IPS DF 4.7 (cell line): ENCODE results near the gene ASCC1.
"Not testable (repeated sequence)": the region's sequence is repeated elsewhere in the genome, so short reads cannot be mapped to it uniquely, and the experiment has no call there.

Source experiments
- DNase-seq: peaks from one replicate; pipeline ENCODE4 v3.0.0-alpha.2; 2013; ENCODE audit warnings: low spot score; ENCODE audit errors: extremely low read depth

ASCC1 gene

DNA sequence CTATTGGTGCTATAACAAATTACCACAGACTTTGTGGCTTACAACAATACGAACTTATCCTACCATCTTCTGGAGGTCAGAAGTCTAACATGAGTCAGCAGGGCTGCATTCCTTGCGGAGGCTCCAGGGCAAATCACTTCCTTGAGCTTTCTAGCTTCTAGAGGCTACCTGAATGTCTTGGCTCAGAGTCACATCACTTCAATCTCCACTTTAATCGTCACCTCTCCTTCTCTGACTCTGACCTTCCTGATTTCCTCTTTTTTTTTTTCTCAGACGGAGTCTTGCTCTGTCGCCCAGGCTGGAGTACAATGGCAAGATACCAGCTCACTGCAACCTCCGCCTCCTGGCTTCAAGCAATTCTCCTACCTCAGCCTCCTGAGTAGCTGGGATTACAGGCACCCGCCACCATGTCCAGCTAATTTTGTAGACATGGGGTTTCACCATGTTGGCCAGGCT, 44.9 kb downstream of the ASCC1 start:
- DNase-seq = no peak

DNA sequence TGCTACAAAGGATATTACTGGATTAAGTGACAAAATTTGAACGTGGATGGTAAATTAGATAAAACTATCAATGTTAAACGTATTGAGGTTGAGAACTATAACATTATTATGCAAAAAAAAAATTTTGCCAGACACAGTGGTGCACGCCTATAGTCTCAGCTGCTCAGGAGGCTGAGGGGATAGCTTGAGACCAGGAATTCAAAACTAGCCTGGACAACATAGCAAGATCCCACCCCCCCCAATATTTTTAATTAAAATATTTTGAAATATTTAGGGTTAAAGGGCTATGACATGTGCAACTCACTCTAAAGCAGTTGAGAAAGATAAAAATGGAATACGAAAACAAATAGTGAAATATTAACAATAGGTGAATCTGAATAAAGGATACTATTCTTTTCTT, 45.3 kb downstream of the ASCC1 start:
- no peak for DNase-seq

- no peak for DNase-seq
Measured at GRCh38 chr10:72170263-72170662, 45.8 kb downstream of the ASCC1 start.

- no peak for DNase-seq
Measured at GRCh38 chr10:72167118-72167517, 49.0 kb downstream of the ASCC1 start.

GRCh38 chr10:72164617-72165016, 51.5 kb downstream of the ASCC1 start:
- DNase-seq = no peak

DNA sequence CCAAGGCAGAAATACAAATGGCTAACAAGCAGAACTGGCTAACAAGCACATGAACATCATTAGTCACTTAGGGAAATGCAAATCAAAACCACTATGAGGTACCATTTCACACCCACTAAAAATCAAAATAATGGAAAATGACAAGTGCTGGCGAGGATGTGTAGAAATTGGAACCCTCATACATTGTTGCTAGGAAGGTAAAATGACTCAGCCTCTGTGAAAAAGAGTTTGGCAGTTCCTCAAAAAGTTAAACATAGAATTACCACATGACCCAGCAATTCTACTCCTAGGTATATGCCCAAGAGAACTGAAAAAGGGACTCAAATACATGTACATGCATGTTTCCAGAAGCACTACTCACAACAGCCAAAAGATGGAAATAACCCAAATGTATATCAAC, 53.1 kb downstream of the ASCC1 start:
- no peak for DNase-seq

DNA sequence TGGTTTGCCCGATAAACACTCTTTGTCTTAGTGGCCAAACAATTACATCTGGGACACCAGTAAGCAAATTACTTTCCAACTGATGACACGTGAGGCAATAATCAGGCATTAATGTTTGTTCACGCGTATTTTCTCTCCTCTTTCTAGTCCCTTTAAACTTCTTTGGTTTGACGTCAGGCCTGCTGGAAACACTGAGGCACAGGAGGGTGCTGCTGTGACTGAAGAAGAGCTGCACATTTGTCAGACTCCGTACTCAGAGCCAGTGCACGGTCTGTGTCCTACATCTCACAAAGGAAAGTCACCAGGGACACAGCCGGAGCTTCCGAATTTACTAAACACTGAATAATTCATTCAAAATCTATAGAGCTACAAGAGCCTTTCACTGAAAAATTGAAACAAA, 57.9 kb downstream of the ASCC1 start:
- DNase-seq = no peak

DNA sequence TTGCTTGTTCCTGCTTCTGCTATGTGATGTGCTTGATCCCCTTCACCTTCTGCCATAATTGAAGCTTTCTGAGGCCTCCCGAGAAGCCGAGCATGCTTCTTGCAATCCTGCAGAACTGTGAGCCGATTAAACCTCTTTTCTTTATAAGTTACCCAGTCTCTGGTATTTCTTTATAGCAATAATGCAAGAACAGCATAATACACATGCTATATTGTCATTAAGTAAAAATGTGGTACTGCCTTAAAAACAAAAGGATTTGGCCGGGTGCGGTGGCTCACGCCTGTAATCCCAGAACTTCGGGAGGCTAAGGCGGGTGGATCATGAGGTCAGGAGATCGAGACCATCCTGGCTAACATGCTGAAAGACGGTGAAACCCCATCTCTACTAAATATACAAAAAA, 59.9 kb downstream of the ASCC1 start:
- no peak for DNase-seq

DNA sequence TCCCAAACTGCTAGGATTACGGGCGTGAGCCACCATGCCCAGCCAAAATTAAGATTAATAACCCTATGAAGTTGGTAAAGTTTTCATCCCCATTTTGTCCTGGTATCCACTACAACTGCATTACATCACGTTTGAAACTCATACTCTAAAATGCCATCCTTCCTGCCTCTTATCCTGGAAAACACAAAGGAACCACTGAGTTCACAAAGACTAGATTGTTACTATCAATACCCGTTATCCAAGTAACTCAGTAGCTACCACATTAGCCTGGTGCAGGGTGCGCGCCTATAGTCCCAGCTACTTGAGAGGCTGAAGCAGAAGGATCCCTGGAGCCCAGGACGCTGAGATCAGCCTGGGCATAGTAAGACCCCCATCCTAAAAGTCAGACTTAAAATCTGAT, 63.8 kb downstream of the ASCC1 start:
- no peak for DNase-seq

GRCh38 chr10:72150746-72151478, 65.2 kb downstream of the ASCC1 start:
- DNase-seq = not testable (repeated sequence)

- DNase-seq = not testable (repeated sequence)
Measured at GRCh38 chr10:72147324-72147584, 68.8 kb downstream of the ASCC1 start.

GRCh38 chr10:72146559-72147323, 69.3 kb downstream of the ASCC1 start:
- DNase-seq = no peak

- no peak for DNase-seq
Measured at GRCh38 chr10:72146071-72146470, 70.0 kb downstream of the ASCC1 start.

DNA sequence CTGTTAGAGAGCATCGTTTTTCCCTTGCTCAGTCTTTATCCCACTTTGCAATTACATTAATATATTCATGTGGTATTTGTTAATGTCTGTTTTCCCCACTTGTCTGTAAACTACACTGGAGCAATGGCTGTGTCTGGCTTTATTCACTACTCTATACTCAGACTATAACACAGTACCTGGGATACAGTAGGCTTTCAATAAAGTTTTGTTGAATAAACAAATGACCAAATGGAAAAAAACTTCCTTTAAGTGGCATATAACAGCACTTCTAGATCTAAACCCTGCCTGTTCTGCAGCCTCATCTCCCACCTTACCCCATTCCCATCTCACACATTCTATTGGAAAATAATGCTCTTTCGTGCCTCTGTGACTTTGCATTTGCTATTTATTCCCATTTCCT, 70.4 kb downstream of the ASCC1 start:
- DNase-seq = no peak

GRCh38 chr10:72140850-72141249, 75.2 kb downstream of the ASCC1 start:
- no peak for DNase-seq

- no peak for DNase-seq
Measured at GRCh38 chr10:72140174-72140573, 75.9 kb downstream of the ASCC1 start.

- no peak for DNase-seq
Measured at GRCh38 chr10:72137583-72137982, 78.5 kb downstream of the ASCC1 start.

GRCh38 chr10:72136225-72136624, 79.9 kb downstream of the ASCC1 start:
- not testable (repeated sequence) for DNase-seq

DNA sequence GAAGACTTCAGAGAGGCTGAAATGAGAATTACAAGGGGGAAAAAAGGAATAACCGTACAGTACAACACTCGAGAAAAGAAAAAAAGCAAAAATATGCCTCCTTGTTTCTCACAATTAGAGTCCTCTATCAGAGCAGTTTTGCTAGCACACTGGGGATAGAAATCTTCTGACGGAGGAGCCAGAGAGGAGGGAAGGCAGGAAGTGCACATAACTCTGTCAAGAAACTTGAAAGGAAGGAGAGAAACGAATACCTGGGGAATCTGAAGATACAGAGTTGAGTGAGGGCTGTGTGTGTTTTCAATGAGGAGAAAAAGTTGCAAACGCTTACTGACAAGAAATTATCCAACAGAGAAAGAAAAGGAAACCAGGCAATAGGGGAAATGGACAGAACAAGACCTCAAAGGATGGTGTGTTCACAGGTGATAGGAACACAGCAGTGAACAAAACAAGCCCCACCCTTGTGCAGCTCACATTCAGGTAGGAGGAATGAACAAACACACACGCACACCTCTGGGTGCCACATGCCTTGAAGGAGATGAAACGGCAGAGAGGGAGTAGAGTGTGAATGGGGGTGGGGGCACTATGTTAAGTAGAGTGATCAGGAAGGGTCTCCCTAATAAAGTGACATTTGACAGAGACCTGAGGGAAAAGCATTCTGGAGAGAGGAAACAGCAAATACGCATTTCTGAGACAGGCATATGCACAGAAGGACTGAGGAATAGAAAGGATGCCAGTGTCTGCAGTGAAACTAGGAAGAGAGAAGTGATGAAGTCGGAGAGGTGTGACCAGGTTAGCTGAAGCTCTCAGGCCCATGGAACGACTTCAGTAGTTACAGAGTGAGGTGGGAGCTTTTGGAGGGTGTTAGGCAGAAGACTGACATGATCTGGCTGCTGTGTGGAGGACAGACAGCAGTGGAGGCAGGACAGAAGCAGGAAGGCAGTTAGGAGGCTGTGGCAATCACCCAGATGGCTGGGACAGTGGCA, 81.0 kb downstream of the ASCC1 start:
- no peak for DNase-seq

GRCh38 chr10:72133517-72133916, 82.6 kb downstream of the ASCC1 start:
- DNase-seq = no peak

GRCh38 chr10:72132854-72133253, 83.2 kb downstream of the ASCC1 start:
- no peak for DNase-seq

DNA sequence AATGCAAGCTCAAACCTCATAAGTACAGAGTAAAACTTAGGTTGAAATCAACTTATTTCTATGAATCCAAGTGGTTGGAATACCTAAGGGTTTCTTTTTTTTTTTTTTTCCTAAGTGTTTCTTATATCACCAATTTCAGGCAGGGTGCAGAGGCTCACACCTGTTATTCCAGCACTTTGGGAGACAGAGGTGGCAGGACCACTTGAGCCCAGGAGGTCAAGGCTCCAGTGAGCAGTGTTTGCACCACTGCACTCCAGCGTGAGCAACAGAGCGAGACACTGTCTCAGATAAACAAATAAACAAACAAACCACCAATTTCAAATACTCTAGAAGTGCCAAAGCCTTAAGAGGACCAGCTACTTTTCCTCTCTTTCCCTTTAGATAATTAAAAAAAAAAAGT, 88.5 kb downstream of the ASCC1 start:
- DNase-seq = no peak
